ENCODE results near the gene NOL7. TPM values are rescaled to one million over a fixed set of nuclear protein-coding genes. Genes with fewer than 3 reads are reported as not detected.

NOL7 gene
- total and polyA plus RNA-seq, 2 of the 13 experiments (the other 11 are each of a cell fraction or from before 2014, with no cell fraction given): 37.8 to 186 TPM

DNA sequence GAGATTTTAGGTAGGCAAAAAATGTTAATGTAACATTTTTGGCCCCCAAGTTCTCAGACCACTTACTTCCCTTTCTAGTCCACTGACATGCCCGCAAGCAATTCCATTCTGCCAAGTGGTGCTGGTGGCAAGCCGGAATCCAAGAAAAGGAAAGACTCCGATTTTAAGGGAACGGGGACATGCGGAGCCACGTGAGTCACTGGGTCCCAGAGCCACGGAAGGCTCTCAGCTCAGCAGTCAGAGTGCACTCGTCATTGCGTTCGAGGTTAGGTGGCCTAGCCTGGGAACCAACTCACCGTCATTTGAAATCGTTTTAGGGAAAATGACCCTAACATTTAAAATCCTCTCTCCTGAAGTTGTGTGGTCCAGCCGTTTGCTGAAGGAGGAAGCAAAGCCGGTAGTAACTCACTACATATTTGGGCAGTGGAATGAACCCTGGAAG, 41.4 kb upstream of the NOL7 start (continued):
- TF ChIP-seq ZNF280B (CRISPR knock-in tag; IDR thresholded peaks at IDR 0.05; ENCODE audit: borderline replicate concordance) (peak; percentile 70; the same call in 1 of the 2 replicates), MTERF4 (CRISPR knock-in tag; IDR thresholded peaks at IDR 0.05) (no peak), PHF5A (CRISPR knock-in tag; IDR thresholded peaks at IDR 0.05; ENCODE audit: low read depth, unreplicated experiment) (no peak), IRF1 (CRISPR knock-in tag; IDR thresholded peaks at IDR 0.05; ENCODE audit: low read depth) (no peak), ZBTB3 (CRISPR knock-in tag; IDR thresholded peaks at IDR 0.05; ENCODE audit: borderline replicate concordance, low read depth) (no peak), ZBTB25 (CRISPR knock-in tag; IDR thresholded peaks at IDR 0.05) (no peak), ETV6 (CRISPR knock-in tag; conservative IDR thresholded peaks at IDR 0.05) (no peak), ARNTL (CRISPR knock-in tag; IDR thresholded peaks at IDR 0.05) (no peak), RBAK (CRISPR knock-in tag; IDR thresholded peaks at IDR 0.05) (no peak), ZNF678 (CRISPR knock-in tag; IDR thresholded peaks at IDR 0.05) (no peak), ZNF430 (CRISPR knock-in tag; IDR thresholded peaks at IDR 0.05) (peak; percentile 41; the same call in 1 of the 2 replicates), PRPF4 (IDR thresholded peaks at IDR 0.05; ENCODE audit: low read depth, low read length, poor library complexity, severe bottlenecking) (no peak), THAP7 (CRISPR knock-in tag; IDR thresholded peaks at IDR 0.05) (0 out of 2 replicates have a peak, but pooled peaks have one; percentile 17), TCF12 (IDR thresholded peaks at IDR 0.05) (no peak), TCF12 (CRISPR knock-in tag; IDR thresholded peaks at IDR 0.05) (no peak), SYNCRIP (IDR thresholded peaks at IDR 0.05; ENCODE audit: insufficient read depth, low read depth, low read length) (no peak), MLLT10 (CRISPR knock-in tag; IDR thresholded peaks at IDR 0.05) (no peak), KDM6A (CRISPR knock-in tag; IDR thresholded peaks at IDR 0.05; ENCODE audit: low read depth) (no peak)
- TF ChIP-seq, protein P1, sequence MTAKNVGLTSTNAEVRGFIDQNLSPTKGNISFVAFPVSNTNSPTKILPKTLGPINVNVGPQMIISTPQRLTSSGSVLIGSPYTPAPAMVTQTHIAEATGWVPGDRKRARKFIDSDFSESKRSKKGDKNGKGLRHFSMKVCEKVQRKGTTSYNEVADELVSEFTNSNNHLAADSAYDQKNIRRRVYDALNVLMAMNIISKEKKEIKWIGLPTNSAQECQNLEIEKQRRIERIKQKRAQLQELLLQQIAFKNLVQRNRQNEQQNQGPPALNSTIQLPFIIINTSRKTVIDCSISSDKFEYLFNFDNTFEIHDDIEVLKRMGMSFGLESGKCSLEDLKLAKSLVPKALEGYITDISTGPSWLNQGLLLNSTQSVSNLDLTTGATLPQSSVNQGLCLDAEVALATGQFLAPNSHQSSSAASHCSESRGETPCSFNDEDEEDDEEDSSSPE (CRISPR knock-in tag; IDR thresholded peaks at IDR 0.05): no peak
- TF ChIP-seq, protein P2, sequence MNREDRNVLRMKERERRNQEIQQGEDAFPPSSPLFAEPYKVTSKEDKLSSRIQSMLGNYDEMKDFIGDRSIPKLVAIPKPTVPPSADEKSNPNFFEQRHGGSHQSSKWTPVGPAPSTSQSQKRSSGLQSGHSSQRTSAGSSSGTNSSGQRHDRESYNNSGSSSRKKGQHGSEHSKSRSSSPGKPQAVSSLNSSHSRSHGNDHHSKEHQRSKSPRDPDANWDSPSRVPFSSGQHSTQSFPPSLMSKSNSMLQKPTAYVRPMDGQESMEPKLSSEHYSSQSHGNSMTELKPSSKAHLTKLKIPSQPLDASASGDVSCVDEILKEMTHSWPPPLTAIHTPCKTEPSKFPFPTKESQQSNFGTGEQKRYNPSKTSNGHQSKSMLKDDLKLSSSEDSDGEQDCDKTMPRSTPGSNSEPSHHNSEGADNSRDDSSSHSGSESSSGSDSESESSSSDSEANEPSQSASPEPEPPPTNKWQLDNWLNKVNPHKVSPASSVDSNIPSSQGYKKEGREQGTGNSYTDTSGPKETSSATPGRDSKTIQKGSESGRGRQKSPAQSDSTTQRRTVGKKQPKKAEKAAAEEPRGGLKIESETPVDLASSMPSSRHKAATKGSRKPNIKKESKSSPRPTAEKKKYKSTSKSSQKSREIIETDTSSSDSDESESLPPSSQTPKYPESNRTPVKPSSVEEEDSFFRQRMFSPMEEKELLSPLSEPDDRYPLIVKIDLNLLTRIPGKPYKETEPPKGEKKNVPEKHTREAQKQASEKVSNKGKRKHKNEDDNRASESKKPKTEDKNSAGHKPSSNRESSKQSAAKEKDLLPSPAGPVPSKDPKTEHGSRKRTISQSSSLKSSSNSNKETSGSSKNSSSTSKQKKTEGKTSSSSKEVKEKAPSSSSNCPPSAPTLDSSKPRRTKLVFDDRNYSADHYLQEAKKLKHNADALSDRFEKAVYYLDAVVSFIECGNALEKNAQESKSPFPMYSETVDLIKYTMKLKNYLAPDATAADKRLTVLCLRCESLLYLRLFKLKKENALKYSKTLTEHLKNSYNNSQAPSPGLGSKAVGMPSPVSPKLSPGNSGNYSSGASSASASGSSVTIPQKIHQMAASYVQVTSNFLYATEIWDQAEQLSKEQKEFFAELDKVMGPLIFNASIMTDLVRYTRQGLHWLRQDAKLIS (CRISPR knock-in tag; IDR thresholded peaks at IDR 0.05): no peak
